ENCODE data around the gene CASP10. TPM values are rescaled to one million over a fixed set of nuclear protein-coding genes. Genes with fewer than 3 reads are reported as not detected.

The CASP10 gene, protein sequence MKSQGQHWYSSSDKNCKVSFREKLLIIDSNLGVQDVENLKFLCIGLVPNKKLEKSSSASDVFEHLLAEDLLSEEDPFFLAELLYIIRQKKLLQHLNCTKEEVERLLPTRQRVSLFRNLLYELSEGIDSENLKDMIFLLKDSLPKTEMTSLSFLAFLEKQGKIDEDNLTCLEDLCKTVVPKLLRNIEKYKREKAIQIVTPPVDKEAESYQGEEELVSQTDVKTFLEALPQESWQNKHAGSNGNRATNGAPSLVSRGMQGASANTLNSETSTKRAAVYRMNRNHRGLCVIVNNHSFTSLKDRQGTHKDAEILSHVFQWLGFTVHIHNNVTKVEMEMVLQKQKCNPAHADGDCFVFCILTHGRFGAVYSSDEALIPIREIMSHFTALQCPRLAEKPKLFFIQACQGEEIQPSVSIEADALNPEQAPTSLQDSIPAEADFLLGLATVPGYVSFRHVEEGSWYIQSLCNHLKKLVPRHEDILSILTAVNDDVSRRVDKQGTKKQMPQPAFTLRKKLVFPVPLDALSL
- 10 to 100 TPM in 2 of 4 donors, 1 to 10 TPM in 2; 6.1 to 21.4 (median 11.2) TPM for total RNA-seq

DNA sequence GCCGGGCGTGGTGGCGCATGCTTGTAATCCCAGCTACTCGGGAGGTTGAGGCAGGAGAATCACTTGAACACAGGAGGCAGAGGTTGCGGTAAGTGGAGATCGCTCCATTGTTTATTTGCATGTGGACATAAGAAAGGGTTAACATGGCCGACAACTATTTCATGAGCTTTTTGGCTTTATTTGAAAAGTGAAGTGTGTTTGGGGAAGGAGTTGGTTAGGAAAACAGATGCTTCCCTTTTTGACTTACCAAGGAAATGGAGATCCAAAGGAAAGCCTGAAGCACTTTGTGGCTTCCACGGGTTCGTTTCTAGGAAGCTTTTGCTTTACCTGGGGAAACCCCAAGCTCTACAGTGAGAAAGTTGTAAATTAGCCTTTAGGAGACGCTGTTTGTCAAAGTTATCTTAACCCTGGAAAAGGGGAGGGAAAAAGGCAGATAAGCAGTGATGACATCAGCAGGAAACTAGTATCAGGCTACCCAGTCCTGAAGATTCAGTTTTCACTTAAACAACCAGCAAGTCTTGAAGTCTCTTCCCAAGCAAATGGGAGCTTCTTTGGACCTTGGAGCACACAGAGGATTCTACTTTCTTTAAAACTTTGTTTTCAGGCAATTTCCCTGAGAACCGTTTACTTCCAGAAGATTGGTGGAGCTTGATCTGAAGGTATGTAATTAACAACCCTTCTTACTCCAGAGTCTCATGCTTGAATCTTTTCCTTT, at the start of gene CASP10:
Gene CASP10, plus strand, starts transcription at position 492 of the 715 bp plus-strand sequence. CDS start 2,637 bp downstream, outside the sequence.
- TF ChIP-seq POLR2A (IDR thresholded peaks at IDR 0.05) (no peak), CTCF (IDR thresholded peaks at IDR 0.05) (peak in 3 of 5 experiments; percentile 12 to 40 (median 25)), EP300 (IDR thresholded peaks at IDR 0.05) (peak in 1 of 2 donors; percentile 42)
- Histone ChIP-seq H3K4me3 (peak within 1 kb of the TSS; percentile 5 to 46 (median 30)), H3K27me3 (no peaks in the 10 kb centered on the region), H3K4me1 (peaks cover 0 to 5% (median 0%) of the 10 kb centered on the region in 4 donors), H3K27ac (peak within 1 kb of the TSS in 3 of 4 donors; percentile 26 to 75 (median 71)), H3K36me3 (no peaks in the 10 kb centered on the region), H3K9me3 (no peaks in the 10 kb centered on the region)
- no peak for DNase-seq (ENCODE audit: low spot score in 2 of 2)
- 57 to 63% methylated on average over 11 of the region's 11 CpGs for WGBS, 2 donors

GRCh38 chr2:201135386-201135785, 47.6 kb upstream of the CASP10 start:
- Histone ChIP-seq H3K27ac (peak overlapping the region in 2 of 4 donors; percentile 14 to 42), H3K36me3 (peaks cover 2 to 68% (median 25%) of the 10 kb centered on the region in 3 donors), H3K9me3 (no peaks in the 10 kb centered on the region), H3K4me3 (no peak overlapping the region), H3K4me1 (peaks cover 0 to 56% (median 23%) of the 10 kb centered on the region in 4 donors), H3K27me3 (no peaks in the 10 kb centered on the region)
- TF ChIP-seq POLR2A (IDR thresholded peaks at IDR 0.05) (no peak), EP300 (IDR thresholded peaks at IDR 0.05) (no peak), CTCF (IDR thresholded peaks at IDR 0.05) (no peak)
- no peak for DNase-seq (ENCODE audit: low spot score in 2 of 2)
- 72 to 77% methylated on average over 4 of the region's 4 CpGs for WGBS, 2 donors

DNA sequence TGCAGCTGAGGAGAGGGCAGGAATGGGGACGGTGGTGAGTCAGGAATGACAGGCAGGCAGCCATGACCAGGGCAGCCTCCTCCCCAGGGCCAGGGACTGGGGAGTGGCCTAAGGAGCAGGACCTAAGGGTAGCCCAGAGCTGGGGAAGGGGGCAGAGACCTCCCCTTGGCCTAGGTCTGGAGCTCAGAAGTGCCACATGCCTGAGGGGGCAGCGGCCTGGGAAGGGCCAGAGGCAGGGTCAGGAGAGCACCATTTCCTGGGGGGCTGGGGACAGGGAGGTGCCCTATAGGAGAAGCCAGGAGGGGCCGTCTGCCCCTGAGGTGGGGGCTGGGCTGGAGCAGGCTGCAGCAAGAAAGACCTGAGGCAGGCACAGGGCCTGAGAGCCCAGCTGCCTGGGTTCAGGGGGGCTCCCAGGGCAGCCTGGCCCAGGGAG, 46.0 kb upstream of the CASP10 start:
- Histone ChIP-seq H3K4me1 (peaks cover 0 to 40% (median 12%) of the 10 kb centered on the region in 4 donors), H3K9me3 (no peaks in the 10 kb centered on the region), H3K27me3 (no peaks in the 10 kb centered on the region), H3K4me3 (no peak overlapping the region), H3K27ac (peak overlapping the region in 1 of 4 donors; percentile 14), H3K36me3 (peaks cover 2 to 84% (median 25%) of the 10 kb centered on the region in 3 donors)
- 50 to 61% methylated on average over 3 of the region's 3 CpGs for WGBS, 2 donors
- TF ChIP-seq EP300 (IDR thresholded peaks at IDR 0.05) (no peak), CTCF (IDR thresholded peaks at IDR 0.05) (no peak), POLR2A (IDR thresholded peaks at IDR 0.05) (no peak)
- no peak for DNase-seq (ENCODE audit: low spot score in 2 of 2)

DNA sequence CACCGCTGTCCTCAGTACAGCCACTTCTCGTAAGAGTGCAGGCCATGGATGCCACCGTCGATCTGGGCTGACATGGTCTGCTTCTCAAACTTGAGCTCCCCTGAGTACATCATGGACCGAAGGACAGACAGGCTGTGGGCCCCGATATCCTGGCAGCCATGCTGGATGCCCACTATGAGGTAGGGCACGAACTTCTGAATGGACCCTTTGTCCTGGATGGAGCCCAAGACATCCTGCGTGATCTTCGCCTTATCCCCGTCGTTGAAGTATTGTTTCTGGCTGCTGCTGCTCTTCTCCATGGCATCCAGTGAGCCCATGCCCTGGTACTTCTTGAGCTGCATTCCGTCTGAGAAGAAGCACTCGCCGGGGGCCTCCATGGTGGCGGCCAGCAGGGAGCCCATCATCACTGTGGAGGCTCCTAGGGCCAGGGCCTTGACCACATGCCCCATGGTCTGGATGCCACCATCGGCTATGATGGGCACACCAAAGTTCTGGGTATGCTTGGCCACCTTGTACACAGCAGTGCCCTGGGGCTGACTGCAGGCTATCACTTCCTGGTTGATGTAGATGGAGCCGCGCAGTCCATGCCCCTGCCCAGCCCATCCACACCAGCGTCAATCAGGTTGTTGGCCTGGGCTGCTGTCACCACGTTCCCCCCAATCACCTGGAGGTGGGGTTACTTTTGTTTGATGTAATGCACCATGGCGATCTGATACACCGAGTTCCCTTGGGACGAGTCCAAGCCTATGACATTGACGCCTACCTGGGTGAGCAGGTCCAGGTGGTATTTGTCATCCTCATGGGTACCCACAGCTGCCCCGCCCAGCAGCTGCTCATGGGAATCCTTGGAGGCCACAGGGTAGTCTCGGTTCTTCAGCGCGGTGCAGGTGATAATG, 45.2 kb upstream of the CASP10 start:
- Histone ChIP-seq H3K36me3 (peaks cover 2 to 92% (median 25%) of the 10 kb centered on the region in 3 donors), H3K4me3 (no peak overlapping the region), H3K9me3 (no peaks in the 10 kb centered on the region), H3K27me3 (no peaks in the 10 kb centered on the region), H3K27ac (no peak overlapping the region), H3K4me1 (peaks cover 0 to 32% (median 4%) of the 10 kb centered on the region in 4 donors)
- no peak for TF ChIP-seq EP300 (IDR thresholded peaks at IDR 0.05)
- TF ChIP-seq CTCF (IDR thresholded peaks at IDR 0.05), result no peak
- no peak for TF ChIP-seq POLR2A (IDR thresholded peaks at IDR 0.05)
- DNase-seq (ENCODE audit: low spot score in 2 of 2), result no peak
- 96 to 99% methylated on average over 26 of the region's 28 CpGs for WGBS, 2 donors

Data from tibial nerve (tissue), 4 donors.